NK-92 (cell line): ENCODE results near the gene MIS18A.
"Not testable (repeated sequence)": the region's sequence is repeated elsewhere in the genome, so short reads cannot be mapped to it uniquely, and the experiment has no call there.

Experiments used
- DNase-seq: peaks from one replicate; lab custom pipeline; 2025; ENCODE audit not compliant: unreplicated experiment; lab: John Stamatoyannopoulos, UW

Gene MIS18A

DNA sequence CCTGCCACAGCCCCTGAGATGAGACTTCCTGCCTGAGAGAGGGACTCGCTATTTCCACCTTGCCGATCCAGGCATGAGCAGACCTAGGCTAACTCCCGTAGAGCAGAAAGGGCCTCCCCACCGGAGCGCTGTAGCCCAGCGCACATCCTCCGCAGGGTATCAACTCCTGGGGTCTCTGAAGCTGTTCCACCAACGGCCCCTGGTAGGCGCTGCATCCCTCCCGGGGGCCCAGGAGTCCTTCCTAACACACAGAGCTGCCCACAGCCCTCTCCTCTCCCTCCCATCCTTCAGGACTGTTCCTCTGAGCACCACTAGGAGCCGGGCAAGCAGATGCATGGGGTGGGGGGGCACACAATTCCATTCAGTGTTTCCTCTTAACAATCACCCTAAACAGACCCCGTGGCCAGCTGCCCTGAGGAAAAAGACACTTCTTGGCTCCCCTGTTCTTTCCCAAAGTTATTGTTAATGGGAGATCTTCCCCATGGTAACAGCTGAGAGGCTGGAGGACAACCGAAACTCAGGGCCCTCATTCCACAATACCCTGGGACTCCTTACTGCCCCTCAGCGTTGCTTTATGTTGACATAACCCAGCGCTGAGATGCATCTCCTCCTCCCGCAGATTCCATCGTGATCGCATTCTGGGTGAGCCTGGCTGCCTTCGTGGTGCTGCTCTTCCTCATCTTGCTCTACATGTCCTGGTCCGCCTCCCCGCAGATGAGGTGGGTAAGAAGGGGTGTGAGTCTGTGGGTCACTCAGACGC, 27.4 kb upstream of the MIS18A start:
- no peak for DNase-seq

DNA sequence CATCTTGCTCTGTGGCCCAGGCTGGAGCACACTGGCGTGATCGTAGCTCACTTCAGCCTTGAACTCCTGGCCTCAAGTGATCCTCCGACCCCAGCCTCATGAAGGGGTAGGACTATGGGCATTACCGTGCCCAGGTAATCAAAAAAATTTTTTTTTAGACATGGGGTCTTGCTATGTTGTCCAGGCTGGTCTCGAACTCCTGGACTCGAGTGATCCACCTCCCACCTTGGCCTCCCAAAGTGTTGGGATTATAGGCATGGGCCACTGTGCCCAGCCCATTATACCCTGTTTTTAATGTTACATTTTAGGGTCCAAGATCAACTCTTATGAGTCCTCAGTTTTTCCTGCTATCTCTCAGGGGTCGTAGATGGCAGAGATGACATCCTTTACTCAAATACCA, 26.1 kb upstream of the MIS18A start:
- DNase-seq: no peak

DNA sequence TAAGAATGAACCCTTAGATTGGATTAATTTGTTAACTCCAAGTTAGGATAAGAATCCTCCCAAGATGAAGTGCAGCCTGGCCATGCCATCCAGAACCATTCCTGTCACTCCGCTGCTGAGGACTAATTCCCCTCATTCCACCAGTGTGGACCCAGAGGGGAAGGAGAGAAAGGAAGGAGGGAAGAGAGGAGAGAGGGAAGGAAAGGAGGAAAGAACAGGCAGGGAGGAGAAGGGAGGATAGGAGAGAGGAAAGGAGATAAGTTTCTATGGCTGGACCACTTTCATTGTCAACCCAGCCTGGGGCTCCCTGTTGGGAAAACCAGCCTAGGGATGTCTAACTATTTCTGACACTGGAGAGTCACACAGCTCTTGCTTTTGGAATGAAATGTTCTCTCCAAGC, 24.5 kb upstream of the MIS18A start:
- DNase-seq: no peak

DNA sequence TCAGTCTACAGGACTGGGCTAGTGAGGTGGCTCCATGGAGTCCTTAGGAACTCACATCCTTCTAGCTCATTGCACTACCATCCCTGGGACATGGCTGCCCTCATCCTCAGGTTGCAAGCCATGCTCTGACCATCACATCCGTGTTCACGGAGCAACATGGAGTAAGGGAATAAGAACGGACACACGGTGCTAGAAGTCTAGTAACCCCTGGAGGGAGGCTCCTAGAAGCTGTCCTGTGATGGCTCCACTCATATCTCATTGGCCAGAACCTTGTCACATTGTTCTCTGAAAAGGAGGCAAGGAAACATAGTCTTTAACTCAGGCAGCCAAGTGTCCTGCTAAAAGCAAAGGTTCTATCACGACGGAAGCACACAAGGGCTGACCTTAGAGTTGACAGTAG, 23.7 kb upstream of the MIS18A start:
- no peak for DNase-seq

DNA sequence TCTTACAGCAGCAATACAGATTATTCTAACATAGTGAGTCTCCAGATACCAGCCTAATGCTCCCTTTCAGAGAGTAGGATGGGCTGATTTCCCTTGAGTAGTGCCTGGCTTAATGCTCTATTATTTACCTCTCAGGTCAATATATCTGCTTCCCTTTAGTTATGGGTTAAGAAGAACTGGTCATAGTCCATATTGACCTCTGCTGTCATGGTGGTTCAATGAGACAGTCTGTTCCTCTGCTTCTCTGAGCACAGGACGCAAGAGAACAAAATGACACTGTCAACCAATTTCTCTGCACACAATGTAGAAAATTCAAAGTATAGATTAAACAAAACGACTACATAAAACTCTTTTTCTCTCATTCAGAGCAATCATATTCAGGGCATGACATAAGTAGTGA, 22.7 kb upstream of the MIS18A start:
- DNase-seq: no peak

DNA sequence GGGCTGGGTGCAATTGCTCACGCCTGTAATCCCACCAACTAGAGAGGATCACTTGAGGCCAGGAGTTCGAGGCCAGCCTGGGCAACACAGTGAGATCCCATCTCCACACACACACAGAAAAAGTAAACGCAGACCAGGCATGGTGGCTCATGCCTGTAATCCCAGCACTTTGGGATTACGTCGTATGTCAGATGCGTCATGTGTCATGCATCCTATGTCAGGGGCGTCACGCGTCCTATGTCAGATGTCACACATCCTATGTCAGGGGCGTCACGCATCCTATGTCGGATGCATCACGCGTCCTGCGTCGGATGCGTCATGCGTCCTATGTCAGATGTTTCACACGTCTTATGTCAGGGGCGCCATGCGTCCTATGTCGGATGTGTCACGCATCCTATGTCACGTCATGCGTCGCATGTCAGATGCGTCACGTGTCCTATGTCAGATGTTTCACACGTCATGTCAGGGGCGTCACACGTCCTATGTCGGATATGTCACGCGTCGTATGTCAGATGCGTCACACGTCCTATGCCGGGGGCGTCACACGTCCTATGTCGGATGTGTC, 21.4 kb upstream of the MIS18A start:
- no peak for DNase-seq

DNA sequence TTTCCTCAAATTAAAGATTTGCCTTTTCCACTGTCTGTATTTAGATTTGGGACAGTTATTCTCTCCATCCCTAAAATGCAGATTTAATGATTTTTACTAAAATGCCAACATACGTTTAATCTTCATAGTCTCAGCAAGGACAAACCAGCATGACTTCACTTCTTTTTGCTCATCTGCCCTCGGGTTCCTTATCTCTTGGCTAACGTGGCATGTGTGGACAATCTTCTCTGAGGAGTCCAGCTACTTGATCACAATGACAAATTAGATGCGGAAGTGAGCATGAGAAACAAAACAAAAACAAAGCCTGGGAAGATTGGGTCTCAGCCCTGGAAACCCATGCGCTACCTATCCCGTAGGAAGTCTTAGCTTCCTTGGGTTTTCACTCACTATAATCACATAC, 20.8 kb upstream of the MIS18A start:
- no peak for DNase-seq

DNA sequence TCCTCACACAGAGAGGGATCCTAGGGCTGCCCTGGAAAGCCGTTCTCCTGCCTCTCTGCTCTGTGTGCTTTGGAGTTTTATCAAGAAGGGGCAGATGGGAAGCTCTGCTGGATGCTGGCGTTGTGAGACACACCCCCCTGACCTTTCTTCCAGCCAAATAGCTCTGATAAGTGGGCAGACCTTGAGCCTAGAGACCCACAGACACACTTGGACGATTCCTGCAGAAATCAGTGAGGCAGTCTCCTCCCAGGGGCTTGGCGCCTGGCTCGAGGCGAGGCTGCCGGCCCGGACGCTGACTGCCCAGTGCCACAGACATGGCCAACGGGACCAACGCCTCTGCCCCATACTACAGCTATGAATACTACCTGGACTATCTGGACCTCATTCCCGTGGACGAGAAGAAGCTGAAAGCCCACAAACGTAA, 19.8 kb upstream of the MIS18A start, which contains the start of gene MRAP:
MRAP (plus strand) TSS at position 198 of the 424 bp plus-strand sequence; CDS start at position 315, 117 bp downstream.
- DNase-seq: no peak

DNA sequence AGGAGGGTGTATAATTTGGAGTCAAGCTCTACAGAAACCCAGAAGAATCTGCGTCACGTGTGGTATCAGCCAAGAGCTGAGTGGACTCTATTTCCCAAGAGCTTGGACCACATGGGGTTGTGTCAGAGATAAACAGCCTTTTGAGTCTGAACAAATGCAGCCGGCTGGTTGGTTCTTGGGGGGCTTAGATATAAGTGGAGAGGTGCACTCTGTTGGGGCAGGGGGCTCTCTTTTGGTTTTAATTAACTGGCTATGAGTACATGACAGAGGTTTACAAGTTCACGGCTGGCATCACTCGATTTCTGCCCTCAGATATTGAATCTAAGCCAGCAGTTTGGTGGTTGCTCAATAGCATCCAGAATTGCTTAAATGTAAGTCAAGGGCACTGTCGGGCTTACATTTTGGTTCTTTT, 19.3 kb upstream of the MIS18A start:
- DNase-seq: no peak

DNA sequence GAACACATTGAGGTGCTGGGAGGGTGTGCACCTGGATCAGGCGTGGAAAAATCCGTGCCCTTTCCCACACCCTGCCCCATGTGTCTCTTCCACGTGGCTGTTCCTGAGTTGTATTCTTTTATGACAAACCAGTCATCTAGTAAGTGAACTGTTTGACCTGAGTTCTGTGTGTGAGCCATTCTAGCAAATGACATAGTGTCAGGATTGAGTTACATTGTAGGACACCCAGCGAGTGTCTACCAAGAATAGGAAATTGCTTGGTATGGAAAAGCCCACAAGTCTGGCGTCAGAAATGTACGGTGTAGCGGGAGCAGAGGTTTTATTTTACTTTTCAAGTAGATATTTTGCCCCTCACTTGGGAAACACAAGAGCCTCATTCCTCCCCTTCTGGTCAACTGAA, 18.6 kb upstream of the MIS18A start:
- DNase-seq: no peak

DNA sequence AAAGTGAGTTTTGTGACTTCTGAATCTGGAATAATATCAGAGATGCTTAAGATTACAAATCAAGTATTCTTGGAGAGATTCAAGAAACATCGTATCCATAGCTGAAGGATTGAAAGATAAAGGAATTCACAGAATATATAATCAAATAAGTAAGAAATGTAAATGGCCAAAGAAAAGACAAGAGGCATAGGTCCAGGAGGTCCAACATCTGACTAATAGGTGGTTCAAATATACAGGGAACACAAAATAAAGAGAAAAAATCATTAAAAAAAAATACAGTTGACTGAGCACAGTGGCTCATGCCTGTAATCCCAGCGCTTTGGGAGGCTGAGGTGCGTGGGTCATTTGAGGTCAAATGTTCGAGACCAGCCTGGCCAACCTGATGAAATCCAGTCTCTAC, 6.6 kb upstream of the MIS18A start:
- no peak for DNase-seq

DNA sequence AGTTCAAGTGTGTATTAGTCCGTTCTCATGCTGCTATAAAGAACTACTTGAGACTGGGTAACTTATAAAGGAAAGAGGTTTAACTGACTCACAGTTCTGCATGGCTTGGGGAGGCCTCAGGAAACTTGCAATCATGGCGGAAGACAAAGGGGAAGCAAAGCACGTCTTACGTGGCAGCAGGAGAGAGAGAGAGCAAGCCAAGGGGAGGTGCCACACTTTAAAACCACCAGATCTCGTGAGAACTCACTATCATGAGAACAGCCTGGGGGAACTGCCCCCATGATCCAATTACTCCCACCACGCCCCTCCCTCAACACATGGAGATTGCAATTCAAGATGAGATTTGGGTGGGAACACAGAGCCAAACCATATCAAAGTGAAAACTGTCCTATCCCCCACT, 4.1 kb upstream of the MIS18A start:
- DNase-seq: no peak

DNA sequence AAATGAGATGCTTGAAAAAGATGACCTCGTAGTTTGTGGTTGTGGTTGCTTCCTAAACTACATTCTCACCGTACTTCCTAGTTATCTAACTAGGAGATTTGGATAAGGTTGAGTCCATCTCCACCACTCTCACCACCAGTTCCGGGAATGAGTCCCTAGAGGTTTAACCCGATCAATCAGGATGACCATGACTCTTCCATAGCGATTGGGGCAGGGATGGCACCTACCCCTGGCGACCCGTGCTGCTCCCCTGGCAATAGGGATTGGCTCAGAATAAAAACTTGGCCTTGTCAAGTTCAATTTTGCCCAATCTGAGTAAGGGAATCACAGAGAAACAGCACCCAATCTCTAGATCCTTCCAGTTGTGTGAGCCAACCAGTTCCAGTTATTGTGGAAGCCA, 2.7 kb upstream of the MIS18A start:
- no peak for DNase-seq

DNA sequence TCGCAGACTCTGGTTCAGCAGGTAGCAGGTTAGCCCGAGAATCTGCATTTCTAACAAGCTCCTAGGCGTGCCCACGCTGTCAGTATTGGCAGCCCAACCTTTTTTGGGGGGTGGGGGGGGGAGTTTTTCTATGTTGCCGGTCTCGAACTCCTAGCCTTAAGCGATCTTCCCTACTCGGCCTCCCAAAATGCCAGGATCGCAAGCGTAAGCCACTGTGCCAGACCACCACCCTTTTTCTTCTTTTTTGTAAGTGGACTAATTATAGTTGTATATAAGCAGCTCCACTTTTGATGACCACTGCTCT, 480 bp upstream of the MIS18A start:
- DNase-seq: no peak

DNA sequence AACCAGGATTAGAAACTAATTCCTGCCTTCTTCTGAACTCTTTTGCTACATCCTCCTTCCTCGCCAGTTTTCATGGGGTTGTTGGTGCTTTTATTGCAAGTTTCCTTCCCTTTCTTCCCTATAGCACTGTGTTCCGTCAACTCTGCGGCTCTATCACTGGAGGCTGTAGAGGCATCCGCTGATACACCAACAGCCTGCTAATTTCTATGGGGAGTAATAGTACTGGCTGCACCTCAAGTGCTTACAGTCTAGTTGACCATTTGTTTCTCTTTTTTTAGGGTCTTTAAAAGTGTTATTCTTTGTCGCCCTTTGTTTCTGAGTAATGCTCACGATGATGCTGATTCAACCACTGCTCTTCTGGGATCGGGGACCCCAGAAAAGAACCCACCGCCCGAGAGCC, 746 bp downstream of the MIS18A start:
- DNase-seq: no peak

DNA sequence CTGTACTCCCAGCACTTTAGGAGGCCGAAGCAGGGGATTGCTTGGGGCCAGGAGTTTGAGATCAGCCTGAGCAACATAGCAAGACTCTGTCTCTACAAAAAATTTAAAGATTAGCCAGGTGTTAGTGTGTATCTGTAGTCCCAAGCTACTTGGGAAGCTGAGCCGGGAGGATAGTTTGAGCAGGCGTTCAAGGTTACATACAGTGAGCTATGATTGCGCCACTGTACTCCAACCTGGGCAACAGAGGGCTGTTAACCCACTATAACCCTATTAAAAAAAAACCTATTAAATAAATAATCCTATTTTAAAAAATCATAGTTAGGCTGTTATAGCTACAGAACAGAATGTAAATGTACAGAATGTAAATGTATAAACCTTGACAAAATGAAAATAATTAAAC, 2.2 kb downstream of the MIS18A start:
- DNase-seq: no peak

DNA sequence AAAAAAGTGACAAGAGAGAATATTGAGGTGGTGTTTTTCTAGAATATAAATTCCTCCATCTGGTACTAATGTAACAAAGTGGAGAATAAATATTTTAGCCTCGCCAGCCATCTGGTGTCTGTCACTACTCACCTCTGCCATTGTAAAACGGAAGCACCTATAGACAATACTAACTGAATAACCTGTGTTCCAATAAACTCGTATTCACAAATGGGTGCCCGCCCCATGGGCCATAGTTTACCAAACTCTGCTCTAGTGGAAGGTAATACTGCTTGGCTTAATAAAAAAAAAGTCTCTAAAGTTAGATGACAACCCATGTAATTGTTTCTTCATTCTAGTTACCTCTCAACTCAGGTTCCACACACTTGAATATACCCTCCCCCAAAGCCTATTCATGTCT, 8.1 kb downstream of the MIS18A start:
- DNase-seq: no peak

DNA sequence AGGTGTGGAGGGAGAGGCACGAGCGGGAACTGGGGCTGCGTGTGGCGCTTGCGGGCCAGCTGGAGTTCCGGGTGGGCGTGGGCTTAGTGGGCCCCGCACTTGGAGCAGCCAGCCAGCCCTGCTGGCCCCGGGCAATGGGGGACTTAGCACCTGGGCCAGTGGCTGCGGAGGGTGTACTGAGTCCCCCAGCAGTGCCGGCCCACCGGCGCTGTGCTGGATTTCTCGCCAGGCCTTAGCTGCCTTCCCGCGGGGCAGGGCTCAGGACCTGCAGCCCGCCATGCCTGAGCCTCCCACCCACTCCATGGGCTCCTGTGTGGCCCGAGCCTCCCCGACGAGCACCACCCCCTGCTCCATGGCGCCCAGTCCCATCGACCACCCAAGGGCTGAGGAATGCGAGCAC, 13.5 kb downstream of the MIS18A start:
- not testable (repeated sequence) for DNase-seq

DNA sequence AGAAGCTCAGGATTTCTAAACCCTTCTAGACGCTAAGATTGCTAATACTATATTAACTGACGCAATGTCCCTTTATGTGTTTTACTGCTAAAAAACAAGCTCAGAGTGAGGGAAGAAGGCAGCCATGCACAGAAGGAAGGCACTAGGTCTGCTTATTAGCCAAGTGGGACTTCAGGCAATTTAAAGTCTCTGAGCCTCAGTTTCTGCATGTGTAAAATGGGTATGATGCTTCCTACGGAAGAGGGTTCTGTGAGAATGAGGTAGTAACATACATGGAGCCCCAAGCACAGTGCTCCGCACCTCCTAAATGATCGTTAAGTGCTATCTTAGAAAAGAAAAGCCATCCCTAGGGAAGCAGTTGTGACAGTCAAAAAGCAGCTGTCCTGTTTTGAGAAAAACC, 16.9 kb downstream of the MIS18A start:
- DNase-seq: no peak

DNA sequence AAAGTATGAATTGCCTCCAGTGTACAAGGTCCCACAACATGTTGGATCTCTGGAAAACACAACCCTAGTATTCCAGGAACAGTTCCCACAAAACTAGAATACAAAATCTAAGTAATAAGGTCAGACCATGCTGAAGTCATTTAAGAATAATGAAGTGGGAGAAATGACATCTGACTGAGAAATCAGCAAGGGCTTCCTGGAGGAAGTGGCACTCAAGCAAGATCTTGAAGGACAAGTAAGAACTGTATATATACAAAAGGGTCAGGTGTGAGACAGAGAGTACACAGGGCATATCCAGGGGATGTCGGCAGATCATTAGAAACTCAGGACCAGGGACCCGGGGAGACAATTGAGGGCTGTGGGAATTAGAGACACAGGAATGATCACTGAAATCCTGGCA, 18.7 kb downstream of the MIS18A start:
- DNase-seq: no peak

DNA sequence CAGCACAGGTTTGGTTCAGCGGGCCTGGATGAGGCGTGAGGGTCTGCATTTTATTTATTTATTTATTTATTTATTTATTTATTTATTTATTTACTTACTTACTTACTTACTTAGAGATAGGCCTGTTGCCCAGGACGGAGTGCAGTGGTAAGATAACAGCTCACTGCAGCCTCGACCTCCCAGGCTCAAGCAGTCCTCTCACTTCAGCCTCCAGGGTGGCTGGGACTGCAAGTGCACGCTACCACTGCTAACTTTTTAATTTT, 20.1 kb downstream of the MIS18A start:
- not testable (repeated sequence) for DNase-seq

DNA sequence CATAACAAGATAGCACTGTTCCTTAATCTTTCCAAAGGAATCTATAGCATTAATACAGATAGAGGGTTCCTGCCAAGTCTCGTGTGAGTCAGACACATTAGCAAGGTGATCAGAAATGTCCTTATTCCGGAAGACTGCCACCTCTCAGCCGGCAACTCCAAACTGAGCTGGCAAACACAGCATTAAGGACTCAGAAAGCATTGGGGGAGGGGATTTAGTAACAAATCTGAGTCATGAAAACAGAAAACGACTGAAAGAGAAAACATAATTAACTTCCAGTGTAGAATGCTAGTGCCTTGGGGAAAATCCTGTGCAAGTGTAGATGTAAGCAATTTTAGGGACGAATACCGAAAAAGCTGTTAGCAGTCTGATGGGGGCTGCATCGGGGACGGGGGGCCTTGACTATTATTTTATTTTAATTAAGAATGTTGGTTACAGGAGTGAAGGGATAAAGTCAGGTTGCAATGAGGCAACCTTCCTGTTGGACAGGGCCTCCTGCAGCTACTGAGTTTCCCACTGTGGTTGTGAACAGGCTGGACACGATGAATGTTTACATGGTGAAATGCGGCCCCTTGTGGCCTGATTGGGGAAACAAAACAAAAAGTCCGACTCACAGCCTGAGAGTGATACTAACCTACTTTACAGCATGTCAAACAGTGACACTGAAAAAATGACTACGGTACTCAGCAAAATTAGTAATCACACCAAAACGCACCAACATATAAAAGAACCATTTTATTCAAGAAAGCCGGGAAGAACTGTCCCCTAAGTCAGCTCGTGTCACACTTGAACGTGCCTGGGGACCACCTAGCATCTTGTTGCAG, 20.7 kb downstream of the MIS18A start:
- DNase-seq: no peak
